ENCODE data around the gene MIER3.
A peak's percentile ranks its signal among the peaks of the same experiment; 100 is the strongest.

Gene MIER3

DNA sequence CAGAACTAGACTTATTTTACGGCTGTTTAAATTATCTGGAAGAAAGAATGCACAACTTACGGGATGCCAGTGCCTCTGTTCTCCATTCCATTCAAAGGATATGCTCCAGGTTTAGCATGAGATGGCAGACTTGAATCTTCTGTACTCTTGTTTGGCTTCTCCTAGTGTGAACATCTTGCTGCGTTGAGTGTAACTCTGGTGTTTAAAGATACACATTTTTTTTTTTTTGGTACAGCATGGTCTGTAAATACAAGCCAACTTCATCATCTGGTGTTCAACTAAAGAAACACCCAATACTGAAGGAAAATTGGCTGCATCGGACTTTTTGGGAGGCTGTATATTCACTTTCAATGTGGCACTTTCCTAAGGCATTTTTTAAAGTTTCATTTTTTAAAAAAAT, 7.4 kb upstream of the MIER3 start:
- DNase-seq = no peak

DNA sequence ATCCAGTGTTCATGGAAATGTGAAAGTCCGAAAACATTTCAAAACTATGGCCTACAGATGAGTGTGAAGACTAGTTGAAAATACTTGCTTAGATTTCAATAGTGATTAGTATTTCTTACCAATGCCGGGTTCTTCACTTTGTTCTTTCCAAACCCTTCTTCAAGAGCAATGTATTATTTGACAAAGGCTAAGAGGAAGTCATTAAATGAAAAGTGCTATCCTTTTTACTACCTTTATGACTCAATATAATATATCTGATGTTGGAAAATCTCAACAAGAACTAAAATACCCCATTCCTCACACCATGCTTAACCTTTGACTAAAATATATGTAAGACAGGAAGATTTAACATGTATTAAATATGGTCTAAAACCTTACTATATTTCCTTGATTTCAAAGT, 6.7 kb upstream of the MIER3 start:
- DNase-seq = no peak

DNA sequence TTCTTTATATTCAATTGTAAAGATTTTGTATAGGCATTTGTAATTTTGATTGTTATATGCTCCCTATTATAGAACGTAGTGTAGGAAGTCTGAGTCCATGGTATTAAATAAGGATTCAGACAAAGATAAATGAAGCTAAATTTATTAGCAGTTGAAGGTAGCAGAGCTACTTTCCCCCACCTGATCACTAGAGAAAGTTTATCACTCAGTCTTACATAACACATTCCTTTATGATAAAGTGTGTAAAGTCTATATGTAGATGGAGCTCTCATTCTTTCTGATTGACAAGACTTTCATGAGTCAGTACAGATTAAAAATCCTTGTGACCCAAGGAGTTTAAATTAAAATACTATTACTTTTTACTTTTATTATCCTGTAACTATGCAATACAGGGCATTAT, 2.3 kb upstream of the MIER3 start:
- DNase-seq = no peak

DNA sequence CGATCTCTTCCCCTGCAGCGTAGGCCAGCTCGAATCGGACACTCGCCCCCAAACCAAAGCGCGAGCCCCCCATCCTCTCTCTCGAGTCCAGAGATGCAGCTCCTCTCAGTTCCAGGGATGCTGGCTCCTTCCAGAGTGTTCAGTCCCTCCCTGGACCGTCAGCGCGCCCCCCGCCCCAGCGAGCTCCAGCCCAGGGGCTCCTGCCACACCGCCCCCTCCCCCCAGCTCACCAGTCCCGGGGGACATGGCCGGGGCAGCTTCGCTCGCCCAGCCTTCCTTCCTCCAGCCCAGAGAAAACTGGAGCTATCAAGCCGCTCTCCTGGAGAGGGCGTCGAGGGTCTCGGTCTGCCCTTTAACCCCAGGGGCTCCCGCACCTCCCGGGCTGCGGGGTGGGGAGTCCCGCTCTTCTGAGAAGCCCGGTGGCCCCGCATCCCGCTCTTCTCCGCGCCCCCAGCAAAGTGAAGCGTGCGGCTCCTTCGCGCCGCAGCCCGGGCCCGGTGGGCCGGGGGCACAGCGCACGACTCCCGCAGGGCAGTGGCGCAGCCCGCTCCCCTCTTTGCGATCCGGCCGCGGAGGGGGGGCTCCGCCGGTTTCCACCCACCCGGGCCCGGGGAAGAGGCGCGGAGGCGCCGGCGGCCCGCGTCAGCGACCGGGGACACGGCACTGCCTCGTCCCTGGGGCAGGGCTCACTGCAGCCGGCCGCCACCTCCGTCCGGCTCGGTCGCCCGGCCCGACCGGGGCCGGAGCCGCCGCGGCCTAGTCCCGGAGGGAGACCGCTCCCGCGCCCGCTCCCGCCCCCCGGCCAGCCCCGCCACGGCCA, 587 bp downstream of the MIER3 start:
- peak; percentile 6 for DNase-seq

DNA sequence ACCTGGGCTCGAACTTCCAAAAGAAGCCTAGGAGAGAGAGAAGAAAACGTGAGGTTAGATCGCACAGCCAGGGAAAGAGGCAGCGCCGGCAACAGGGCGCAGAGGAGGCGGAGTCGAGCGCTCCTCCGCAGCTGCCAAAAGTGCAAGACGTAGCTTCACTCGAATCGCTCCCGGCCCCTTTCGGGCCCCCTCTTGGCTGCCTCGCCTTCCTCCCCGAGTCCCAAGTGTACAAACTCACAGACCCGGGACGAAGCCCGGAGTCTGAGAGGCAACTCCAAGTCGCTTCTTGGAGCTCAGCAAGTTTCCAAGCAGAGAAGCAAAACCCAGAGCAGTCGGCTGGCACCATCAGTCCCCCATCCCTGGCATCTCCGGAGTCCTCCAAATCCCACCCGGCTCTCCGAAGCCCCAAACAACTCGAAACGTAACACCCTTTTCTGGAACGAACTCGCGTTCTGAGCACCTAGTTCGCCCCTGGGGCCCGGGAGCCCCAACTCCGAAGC, 1.2 kb downstream of the MIER3 start:
- DNase-seq = peak; percentile 14

DNA sequence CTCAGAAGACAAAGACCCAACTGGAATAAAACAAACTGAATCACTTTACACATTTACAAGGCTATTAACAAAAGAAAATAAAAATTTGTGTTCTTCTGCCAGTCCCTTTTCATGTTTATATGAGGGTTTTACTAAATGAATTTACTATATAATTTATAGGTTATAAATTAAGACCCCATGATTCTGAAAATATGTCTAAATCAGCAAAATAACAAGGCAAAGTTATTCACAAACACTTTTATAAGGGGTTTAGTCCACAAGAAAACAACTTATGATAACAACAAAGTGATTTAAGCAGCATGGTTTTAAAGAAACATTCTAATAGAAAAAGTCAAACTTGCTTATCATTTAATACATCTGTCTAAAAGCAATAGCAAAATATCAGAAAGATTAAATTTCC, 4.9 kb downstream of the MIER3 start:
- no peak for DNase-seq

DNA sequence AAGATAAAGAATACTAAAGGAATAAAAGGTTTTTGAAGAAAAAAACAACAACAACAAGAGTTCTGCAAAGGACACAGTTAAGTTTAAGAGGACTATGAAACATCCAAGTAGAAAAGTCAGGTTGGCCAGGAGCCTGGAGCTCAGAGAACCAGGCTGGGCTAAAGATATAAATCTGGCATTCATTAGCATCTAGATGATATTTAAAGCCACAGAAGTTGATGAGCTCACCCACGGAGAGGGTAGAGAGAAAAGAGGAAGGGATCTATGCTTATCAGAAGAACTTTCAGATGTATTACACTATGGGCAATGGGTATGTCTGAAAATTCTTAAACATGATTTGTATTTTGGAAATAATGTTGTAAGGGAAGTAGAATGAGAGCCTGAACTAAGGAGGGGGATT, 9.9 kb downstream of the MIER3 start:
- no peak for DNase-seq

DNA sequence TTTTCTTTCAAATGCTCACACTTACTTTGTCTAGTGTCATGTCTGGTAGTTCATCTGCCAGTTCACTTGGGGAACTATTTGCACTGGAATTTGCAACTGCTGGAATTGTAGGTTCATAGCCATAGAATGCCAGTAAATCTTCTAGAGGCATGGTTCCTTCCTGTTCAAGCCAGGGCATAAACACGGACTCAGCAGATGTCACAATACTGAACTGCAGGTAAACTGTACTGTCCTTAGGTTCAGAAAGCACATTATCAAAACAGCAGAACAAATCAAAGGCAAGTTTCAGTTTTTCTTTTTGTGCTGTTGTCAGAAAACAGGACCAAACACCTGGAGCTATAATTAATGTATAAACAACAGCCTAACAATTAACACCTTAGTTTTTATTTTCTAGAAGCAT, 13.1 kb downstream of the MIER3 start:
- no peak for DNase-seq

DNA sequence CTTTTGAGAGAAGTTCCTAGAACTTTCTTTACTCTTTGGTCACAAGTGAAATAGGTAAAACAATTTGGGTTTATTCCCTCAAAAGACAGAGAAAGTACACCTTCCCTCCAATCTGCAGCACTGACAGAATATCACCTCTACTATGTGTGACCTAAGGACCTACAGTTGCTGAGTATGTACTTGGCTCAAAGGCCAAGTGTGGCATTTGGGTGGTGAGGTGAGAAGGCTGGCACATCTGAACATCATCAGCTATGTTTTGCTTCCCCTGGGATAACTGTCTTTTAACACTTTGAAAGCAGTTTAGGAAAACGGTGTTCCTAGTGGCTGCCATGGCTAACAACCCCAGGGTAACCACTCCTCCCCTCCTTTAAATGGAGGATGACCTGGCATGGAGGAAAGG, 17.6 kb downstream of the MIER3 start:
- no peak for DNase-seq

DNA sequence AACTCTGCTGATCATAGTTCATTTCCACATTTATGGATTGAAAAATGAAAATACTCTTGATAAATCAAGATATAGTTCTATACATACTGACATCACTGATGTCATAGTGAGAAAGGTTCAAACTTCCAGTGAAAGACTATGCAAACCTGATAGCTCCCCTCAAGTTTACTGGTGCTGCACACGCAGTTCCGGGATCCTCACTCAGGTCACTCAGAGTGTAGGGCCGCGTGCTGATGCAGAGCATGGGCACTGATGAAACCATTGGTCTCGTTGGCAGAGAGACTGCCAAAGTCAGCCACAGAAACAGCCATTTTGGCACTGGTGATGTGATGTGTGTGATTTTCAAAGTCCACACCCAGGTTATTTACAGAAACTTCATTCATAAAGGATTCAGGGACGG, 29.0 kb downstream of the MIER3 start:
- no peak for DNase-seq

DNA sequence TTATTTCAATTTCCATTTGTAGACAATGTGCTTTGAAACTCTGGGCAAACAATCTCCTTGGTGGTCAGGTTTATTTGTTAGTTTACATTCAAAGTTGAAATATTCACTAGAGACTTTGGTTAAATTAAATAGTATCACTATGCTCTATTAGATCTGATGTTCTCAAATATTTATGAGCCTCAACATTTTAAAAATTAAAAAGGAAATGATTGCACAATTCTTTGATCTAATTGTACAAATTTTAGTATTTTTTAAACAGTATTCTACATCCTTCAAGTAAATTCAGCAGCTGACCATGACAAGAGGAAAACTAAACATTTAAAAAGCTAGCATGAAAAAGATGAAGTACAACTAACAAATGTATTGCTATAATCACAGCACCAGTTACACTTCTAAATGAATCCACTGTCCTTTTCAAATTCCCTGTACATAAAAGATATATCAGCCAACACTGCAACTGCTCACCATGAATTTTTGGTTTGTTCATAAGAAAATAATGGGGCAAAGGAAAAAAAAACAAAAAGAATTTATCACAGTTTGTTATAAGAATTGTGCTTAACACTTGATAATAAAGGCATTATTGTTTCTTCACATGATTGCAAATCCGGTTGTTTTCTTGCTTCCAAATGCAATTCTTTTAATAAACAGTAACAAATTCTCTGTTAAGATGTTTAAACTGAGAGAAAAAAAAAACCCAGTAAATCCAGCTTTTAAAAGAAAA, 31.8 kb downstream of the MIER3 start:
- DNase-seq = no peak

DNA sequence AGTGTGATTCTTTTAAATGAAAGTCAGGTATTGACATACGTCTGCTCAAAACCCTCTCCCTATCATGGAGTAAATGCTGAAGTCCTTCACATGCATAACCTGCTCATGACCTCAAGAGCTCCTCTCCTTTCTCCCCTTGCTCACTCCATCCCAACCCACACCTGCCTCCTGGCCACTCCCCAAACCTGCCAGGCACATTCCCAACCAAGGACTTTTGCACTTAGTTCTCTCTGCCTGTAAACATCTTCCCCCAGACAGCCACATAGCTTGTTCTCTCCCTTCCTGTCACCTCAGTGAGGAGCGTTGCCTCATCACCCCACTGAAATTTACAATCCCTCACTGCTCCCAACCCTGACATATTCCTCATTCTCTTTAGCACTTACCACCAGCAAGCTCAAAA, 33.9 kb downstream of the MIER3 start:
- DNase-seq = no peak

DNA sequence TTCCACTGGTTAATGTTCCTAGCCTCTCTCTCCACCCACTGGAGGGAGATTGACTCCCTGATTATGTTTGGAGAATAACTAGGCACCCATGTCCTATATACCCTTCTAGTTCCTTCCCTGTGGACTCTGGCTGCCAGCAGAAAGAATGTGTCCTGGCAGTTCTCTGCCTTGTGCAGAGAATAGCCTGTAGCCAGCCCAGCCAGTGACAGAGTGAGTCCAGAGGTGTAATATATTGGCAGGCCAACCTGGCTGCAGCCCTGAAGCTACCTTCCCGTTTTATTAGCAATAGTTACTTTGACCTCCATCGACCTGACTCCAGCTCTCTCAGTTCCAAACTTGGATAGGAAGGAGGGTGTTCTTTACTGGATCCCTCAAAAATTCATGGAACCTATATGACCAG, 34.4 kb downstream of the MIER3 start:
- no peak for DNase-seq

DNA sequence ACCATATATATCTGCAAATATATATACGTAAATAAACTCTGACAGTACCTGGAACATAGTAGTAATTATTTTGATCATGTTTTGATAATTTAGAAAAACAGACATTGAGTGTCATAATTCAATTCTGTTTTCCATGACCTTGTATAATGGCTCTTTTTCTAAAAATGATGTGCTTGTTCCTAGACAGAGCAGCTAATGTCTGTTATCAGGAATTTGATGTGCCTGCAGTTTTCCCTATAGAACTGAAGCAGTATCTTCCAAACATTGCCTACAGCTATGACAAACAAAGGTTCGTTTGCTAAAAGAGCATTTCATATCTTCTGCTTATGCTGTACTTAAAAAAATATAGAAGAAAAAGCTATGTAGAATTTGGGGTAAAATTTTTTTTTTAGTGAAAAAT, 37.2 kb downstream of the MIER3 start:
- DNase-seq = no peak

DNA sequence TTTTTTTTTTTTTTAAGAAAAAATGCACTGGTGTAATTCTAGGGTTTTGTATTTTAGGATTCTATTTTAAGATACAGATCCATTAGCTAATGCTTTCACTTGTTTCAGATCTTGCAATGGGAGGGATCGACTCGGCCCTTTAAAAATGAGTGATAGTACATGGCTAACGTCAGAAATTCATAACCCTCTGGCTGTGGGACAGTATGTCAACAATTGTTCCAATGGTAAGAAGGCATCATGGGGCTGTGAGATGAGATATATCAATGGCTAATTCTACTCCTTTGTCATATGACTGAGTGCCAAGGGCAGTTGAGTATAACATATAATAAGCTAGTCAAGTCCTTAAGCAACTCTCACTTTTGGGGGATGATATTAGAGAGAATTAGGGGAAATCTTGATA, 38.2 kb downstream of the MIER3 start:
- no peak for DNase-seq

DNA sequence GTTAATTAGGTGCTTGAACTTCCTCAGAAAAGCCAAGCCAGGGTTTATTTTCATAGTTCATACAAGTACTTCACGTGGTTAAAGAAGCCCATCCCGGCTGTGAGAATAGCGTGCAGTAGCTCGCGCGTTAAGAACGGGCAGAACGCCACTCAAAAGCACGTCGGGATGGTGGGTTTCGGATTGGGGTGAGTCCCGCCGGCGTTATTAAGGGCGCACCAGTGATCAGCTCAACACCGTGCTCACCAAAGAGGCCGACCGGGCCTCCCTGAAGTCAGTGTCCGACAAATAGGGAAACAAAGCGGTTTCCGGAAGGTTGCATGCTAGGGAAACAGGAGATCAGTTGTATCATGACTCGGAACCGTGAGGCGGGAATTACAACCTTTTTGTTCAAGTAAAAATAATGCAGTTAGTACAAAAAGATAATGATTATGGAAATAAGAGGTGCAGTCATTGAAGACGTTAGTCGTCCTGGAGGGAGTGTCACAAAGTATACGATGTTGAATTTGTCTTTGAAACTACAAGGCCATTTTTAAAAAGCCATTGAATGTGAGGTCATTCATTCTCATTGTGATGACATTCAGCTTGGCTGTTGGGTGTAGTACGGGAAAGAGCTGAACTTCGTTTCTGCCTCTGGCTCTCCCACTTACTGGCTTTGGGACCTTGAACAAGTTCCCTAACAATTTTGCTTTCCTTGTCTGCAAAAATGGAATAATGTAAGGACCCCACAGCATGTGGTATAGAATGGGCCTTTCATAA, 41.5 kb downstream of the MIER3 start:
- DNase-seq = no peak

DNA sequence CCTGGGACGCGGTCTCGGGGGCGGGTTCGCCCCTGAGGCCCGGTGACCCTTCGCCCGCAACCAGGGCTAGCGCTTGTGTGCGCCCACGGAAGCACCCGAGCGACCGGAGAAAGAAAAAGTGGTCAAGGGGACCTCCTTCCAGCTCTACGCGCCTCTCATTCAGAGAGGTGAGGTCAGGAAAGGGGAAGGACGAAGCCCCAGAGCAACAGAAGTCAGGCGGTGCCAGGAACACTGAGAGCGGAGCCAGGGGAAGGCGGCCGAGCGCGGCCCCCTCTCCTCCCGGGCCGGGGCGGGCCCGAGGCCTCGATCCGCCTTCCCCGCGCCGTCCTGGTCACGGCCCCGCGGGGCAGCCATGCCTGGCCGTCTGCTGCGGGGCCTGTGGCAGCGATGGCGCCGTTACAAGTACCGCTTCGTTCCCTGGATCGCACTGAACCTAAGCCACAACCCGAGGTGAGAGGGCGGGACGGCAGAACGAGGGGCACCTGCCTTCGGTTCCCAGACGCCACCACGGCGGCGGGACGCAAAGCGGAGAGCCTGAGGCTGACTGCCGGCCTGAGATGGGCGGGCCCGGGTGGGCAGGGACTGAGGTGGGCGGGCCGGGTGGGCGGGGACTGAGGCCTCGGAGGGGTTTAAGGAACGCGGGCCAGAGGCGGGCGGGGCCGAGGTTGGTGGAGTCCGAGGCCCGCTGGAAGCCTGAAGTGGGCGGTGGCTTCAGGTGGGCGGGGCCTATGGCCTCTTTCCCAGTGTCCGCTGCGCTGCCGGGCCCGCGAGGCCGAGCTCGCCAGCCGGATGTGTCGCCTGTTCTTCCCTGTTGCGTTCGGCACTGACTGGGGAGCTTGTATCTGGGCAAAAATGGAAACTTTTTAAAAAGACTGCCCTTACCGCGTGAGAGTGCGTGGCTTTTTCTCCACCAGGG, 42.4 kb downstream of the MIER3 start, which contains the start of gene SETD9:
TSS of gene SETD9 (plus strand) at position 303 of the 916 bp plus-strand sequence. CDS start at position 353, 50 bp downstream.
- DNase-seq = peak; percentile 88

DNA sequence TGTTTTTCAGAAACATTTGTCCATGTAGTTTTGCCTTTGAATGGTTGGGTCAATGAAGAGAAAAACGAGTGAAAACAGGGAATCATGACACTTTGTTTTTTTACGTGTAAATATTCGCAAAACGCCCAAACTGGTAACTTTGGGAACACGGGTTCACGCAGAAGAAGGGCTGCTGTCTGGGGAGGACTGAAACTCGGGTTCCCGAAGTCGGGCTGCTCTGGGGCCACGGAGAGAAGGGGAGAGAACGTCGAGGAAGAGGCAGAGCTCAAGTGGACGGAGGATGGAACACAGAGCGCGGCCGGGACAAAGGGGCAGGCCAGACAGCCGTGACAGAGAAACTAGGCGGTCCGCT, 43.0 kb downstream of the MIER3 start:
- peak; percentile 47 for DNase-seq

DNA sequence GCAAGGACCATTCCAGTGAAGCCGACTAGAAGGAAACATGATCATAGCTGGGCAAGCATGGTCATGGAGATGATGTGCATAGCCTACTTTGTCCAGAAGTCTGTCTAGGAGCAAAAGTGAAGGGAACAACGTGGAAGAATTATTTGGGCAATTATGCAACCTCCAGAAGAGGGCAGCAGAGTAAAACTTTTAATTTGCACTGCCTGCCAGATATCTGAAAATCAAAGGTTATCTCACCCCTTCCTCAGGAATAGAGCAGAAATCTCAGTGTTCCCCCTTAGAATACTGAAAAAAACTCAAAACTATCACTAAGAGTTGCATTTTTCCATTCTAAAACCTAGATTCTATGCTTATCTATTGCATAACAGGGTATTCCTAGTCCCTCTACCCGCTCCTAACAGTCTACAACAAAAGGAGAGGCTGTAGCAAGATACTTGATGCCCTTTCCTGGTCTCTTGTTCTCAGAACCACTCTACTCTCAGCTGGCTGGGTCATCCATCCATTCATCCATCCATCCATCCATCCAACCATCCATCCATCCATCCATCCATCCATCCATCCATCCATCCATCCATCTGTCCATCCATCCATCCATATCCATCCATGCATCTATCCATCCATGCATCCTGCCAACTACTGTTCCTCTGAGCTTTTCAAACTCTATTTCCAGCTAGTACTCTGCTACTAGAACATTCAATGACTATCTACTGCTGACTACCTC, 50.9 kb downstream of the MIER3 start:
- peak; percentile 42 for DNase-seq

DNA sequence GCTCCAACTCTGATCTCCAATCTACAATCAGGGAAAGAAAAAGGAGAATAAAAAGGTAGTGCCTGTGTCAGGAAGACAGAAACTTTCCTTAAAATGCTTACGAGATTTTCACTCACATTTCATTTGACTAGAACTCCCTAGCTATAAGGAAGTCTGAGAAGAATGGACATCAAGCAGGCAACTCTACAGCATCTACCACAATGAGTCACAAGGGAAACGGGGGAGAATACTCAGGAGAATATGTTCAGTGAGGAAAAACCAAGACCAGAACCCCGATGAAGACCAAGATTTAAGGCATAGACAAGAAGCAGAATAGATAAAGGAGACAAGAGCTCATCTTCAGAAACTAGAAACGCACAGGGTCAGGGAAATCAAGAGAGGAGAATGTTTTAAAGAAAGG, 51.5 kb downstream of the MIER3 start:
- DNase-seq = no peak

DNA sequence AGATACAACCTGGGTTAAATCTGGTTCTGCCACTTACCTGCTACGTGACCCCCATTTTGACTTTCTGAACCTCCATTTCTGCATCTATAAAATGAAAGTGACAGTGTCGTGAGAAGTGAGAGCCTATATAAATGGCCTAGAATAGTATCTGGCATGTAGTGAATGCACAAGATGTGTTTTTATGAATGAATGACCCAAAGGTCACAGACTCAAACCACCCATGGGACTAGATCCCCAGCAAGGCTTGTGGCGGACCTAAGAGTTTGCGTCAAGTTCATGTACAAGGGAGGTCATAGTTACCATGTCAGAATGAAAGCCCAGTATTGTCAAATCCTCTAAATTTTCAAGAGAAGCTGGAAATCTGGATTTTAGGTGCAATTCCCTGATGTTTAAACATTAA, 53.7 kb downstream of the MIER3 start:
- no peak for DNase-seq

DNA sequence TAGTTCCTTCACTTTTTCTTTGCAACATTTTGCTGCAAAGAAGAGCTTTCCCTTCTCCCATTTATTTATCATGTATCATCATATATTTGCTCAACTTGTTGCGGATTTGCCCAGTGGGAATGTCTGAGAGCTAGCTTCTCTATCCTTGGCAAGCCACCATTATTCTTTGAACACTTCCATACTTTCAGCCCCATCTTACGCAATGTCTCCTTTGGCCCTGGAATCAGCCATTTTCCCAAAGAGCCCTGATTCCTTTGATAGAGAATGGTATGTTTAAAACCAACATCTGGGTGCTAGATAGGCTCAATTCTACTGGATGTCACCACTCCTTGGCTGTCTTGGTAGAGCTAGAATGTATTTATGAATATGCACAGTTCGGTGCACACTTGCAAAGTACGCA, 55.2 kb downstream of the MIER3 start:
- DNase-seq = no peak

Data from NCI-H1105 treated with DMSO at 0.1 percent for 48 hours (cell line).